Stimulated activated CD8-positive, alpha-beta memory T cell treated with anti-CD3 and anti-CD28 coated beads, Interleukin-7, amount 100 ng/mL, for 4 hours (primary cell): ENCODE measurements around the gene PRMT9.

Experiments
- DNase-seq, 2 donors: peaks; one replicate each; pipeline ENCODE4 v3.0.0-alpha.2; 2020; ENCODE audit warnings: low read depth in 2 of 2

The PRMT9 gene

GRCh38 chr4:147617841-147618691 is 65.9 kb downstream of the PRMT9 start:
- DNase-seq, result no peak

DNA sequence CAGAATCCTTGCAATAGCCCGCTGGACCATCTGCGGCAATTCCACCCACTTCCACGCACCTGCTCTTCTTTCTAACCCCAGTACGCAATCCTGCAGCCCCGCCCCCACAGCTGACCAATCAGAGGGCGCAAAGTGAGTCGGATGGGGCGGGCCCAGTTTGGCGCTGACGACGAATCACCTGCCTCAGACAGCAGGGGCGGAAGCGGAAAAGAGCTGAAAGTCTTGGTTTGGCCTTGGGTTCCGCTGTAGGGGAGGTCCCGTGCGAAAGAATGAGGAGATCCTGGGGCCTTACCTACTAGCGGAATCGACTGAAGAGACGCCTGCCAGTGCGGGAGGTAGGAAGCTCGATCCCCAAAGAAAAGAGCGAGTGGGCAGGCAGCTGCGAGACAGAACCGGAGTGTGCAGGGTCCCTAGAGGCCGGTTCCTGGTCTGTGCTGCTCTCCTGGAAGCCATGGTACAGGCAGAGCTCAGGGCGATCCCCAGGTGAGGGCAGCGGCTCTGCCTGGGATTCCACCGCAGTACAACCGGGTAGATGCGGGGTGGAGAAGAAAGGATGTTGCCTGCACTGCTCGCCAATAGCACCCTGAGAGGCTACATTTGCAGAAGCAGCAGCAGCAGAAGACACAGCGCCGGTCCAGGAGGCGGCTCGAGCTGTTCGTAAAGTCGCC is 66.7 kb downstream of the PRMT9 start, which contains the start of gene TMEM184C:
TSS of gene TMEM184C (plus strand) at position 225 of the 668 bp plus-strand sequence. CDS start 560 bp downstream, outside the sequence.
- DNase-seq, result peak; percentile 96

- DNase-seq, result no peak
Observed at GRCh38 chr4:147616849-147617172, 67.2 kb downstream of the PRMT9 start.

GRCh38 chr4:147610686-147611085 is 73.3 kb downstream of the PRMT9 start:
- DNase-seq, result no peak

GRCh38 chr4:147607471-147607870 is 76.5 kb downstream of the PRMT9 start:
- DNase-seq, result no peak

DNA sequence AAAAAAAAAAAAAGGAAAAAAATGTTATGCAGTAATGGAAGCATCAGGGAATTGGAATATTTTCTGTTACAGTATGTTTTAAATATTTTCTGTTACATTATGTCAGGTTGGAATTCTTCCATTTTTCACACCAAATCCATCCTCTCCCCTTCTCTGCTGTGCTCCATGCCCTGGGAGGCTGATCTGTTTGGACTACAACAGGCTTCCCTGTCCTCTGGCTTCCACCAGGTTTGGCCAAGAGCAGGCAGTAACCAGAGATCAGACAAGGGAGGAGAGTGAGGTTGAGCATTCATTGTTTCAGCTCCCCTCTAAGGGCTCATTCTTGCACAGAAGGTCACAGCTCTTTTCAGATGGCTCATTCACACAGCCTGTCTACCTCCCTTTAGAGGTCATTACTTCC is 78.5 kb downstream of the PRMT9 start:
- DNase-seq, result no peak

DNA sequence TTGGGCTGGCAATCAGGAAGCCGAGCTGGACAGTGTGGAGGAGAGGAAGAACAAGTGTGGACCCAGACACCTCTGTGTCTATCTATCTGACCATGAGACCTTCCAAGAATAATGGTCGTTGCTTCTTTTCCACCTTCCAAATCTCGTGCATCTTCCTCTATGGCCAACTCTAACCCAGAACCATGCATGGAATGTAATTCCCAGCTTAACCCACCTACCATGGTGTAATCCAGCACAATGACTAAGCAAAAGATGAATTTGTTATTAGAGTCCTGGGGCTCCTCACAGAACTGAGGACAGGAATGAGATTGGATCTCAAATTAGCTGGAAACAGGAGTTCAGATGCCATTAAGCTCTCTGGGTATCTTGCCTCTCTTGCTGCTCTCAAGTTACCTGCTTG is 84.2 kb downstream of the PRMT9 start:
- DNase-seq, result no peak

DNA sequence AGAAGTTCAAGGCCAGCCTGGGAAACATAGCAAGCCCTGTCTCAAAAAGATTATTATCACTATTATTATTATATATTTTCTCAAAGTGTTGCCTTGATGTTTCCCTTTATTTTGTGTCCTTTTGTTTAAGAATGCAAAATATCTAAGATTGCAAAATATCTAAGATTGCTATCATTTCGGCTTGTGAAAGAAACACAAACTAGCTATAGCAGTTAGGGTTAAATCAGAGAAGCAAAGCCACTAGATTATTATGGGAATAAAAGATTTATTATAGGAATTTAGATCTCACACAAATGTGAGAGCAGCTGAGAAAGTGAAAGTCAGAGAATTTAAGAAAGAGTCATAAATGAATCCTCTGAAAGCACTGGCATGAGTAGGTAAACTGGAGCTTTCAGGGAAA is 84.8 kb downstream of the PRMT9 start:
- DNase-seq, result no peak

GRCh38 chr4:147597561-147597960 is 86.4 kb downstream of the PRMT9 start:
- no peak for DNase-seq

DNA sequence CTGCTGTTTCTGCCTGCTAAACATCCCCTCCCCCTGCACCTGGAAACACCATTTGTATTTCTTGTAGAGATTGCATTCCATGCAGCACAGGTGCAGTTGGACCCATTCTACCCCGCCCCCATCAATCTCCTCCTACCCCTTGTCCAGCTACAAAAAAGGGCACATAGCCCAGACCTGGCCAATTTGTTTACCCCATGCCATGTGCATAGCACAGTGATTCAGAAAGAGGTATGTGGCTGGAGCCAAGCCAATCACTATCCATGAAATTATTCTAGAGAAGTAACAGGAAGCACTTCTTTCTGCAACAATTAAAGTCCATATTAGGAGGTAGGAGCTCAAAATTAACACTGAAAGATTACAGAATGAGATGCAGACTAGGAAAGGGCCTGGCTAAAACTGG is 87.0 kb downstream of the PRMT9 start:
- DNase-seq, result no peak

GRCh38 chr4:147596377-147596776 is 87.6 kb downstream of the PRMT9 start:
- DNase-seq, result no peak

- DNase-seq, result no peak
Observed at GRCh38 chr4:147594578-147594977, 89.4 kb downstream of the PRMT9 start.

- no peak for DNase-seq
Observed at GRCh38 chr4:147594107-147594506, 89.9 kb downstream of the PRMT9 start.

DNA sequence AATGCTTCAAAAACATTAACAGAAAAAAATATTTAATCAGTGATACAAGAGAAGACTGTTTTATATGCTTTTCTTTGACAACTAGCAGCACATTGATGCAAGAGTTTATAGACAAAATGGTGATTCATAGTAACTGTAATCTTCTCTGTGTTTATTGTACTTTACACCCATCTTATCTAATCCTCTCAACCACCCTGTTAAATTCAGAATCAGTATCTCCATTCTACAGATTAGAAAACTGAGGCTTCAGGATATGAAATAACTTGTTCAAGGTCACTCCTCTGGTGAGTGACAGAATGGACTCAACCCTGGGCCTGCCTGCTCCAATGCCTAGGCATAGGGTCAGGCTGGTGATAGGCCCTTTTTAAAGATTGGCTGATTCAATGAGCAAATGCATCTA is 92.9 kb downstream of the PRMT9 start:
- no peak for DNase-seq

DNA sequence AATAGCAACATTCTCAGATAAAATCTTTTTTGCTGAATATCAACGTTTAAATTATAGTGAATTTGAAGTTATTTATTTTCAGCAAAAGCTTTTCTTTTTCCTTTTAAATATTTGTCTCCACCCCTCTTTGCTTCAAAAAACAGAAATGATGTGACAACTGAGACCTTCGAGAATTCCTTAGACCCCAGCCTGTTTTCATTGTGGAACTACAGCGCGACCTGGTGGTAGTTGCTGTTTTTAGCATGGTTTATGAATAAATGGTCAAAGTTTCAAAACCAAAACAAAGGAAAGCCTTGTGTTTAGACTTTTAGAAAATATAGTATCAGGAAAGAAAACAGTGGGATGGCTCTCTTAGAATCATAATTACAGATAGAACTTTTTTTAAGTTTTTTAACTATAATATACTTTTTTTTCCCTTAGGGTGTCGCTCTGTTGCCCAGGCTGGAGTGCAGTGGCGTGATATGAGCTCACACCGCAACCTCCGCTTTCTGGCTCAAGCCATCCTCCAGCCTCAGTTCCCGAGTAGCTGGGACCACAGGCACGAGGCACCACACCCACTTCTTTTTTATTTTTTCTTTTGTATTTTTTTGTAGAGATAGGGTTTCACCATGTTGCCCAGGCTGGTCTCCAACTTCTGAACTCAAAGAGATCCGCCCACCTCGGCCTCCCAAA is 93.6 kb downstream of the PRMT9 start:
- DNase-seq, result no peak

GRCh38 chr4:147589586-147589985 is 94.4 kb downstream of the PRMT9 start:
- DNase-seq, result no peak
